GM23338 (cell line): Measurements from ENCODE around the gene TSC22D2.

Experiments
- CREB1 ChIP-seq: fragments of 250-450 bp; sonication (Bioruptor Pico); IDR thresholded peaks from 2 replicates; pipeline ENCODE4 v1.5.0; 2020; ENCODE audit warnings: low read depth, mild to moderate bottlenecking, moderate library complexity
- EZH2 ChIP-seq: fragments of 200-600 bp; sonication (generic); IDR thresholded peaks from one replicate; pipeline ENCODE4 v1.8.0; 2017; ENCODE audit warnings: antibody characterized with exemption, mild to moderate bottlenecking, low read depth; ENCODE audit not compliant: unreplicated experiment
- EZH2phosphoT487 ChIP-seq: fragments of 200-600 bp; sonication (generic); IDR thresholded peaks from one replicate; pipeline ENCODE4 v1.8.1; 2018; ENCODE audit warnings: antibody characterized with exemption; ENCODE audit not compliant: unreplicated experiment
- JUNB ChIP-seq: IDR thresholded peaks from one replicate; pipeline ENCODE4 v1.6.1; 2016; ENCODE audit warnings: antibody characterized with exemption; ENCODE audit not compliant: unreplicated experiment
- NANOG ChIP-seq: IDR thresholded peaks from 2 replicates; pipeline ENCODE4 v1.6.1; 2016; ENCODE audit warnings: antibody characterized with exemption, borderline replicate concordance
- POLR2AphosphoS5 ChIP-seq: IDR thresholded peaks from 2 replicates; pipeline ENCODE4 v1.6.1; 2016; ENCODE audit warnings: antibody characterized with exemption, low read depth
- STAT1 ChIP-seq: IDR thresholded peaks from one replicate; pipeline ENCODE4 v1.6.1; 2016; ENCODE audit warnings: antibody characterized with exemption; ENCODE audit not compliant: unreplicated experiment
- TF ChIP-seq, protein P1 (sequence below), 2 experiments: fragments of 200-600 bp in 1 of 2; sonication (generic) in 1 of 2; conservative IDR thresholded peaks; 2 replicates each; pipeline versions ENCODE4 v1.5.1 to v1.6.1; 2016 to 2017; ENCODE audit warnings: antibody characterized with exemption in 2 of 2, low read depth in 2 of 2, mild to moderate bottlenecking in 2 of 2, moderate library complexity in 1 of 2
- TF ChIP-seq, protein P2 (sequence below): IDR thresholded peaks from one replicate; pipeline ENCODE4 v1.6.1; 2018; ENCODE audit warnings: antibody characterized with exemption; ENCODE audit not compliant: unreplicated experiment
- TF ChIP-seq, protein P3 (sequence below): IDR thresholded peaks from 2 replicates; pipeline ENCODE4 v1.6.1; 2016; ENCODE audit warnings: antibody characterized with exemption

DNA sequence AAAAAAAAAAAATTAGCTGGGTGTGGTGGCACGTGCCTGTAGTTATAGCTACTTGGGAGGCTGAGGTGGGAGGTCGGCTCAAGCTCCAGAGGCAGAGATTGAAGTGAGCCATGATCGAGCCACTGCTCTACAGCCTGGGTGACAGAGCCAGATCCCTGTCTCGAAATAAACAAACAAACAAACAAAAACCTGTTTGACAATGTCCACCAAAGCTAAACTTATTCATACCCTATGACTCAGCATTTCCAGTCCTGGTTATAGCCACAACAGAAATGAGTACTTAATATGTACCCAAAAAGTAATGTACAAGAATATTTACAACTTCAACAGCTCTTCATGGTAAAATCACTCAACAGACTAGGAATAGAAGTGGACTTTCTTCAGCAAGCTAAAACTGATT, 107.1 kb downstream of the TSC22D2 start:
- TF ChIP-seq, protein P1, sequence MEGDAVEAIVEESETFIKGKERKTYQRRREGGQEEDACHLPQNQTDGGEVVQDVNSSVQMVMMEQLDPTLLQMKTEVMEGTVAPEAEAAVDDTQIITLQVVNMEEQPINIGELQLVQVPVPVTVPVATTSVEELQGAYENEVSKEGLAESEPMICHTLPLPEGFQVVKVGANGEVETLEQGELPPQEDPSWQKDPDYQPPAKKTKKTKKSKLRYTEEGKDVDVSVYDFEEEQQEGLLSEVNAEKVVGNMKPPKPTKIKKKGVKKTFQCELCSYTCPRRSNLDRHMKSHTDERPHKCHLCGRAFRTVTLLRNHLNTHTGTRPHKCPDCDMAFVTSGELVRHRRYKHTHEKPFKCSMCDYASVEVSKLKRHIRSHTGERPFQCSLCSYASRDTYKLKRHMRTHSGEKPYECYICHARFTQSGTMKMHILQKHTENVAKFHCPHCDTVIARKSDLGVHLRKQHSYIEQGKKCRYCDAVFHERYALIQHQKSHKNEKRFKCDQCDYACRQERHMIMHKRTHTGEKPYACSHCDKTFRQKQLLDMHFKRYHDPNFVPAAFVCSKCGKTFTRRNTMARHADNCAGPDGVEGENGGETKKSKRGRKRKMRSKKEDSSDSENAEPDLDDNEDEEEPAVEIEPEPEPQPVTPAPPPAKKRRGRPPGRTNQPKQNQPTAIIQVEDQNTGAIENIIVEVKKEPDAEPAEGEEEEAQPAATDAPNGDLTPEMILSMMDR (conservative IDR thresholded peaks at IDR 0.05; ENCODE audit: low read depth in 2 of 2), result no peak
- no peak for TF ChIP-seq EZH2
- TF ChIP-seq STAT1, result no peak
- TF ChIP-seq POLR2AphosphoS5, result no peak
- TF ChIP-seq, protein P2, sequence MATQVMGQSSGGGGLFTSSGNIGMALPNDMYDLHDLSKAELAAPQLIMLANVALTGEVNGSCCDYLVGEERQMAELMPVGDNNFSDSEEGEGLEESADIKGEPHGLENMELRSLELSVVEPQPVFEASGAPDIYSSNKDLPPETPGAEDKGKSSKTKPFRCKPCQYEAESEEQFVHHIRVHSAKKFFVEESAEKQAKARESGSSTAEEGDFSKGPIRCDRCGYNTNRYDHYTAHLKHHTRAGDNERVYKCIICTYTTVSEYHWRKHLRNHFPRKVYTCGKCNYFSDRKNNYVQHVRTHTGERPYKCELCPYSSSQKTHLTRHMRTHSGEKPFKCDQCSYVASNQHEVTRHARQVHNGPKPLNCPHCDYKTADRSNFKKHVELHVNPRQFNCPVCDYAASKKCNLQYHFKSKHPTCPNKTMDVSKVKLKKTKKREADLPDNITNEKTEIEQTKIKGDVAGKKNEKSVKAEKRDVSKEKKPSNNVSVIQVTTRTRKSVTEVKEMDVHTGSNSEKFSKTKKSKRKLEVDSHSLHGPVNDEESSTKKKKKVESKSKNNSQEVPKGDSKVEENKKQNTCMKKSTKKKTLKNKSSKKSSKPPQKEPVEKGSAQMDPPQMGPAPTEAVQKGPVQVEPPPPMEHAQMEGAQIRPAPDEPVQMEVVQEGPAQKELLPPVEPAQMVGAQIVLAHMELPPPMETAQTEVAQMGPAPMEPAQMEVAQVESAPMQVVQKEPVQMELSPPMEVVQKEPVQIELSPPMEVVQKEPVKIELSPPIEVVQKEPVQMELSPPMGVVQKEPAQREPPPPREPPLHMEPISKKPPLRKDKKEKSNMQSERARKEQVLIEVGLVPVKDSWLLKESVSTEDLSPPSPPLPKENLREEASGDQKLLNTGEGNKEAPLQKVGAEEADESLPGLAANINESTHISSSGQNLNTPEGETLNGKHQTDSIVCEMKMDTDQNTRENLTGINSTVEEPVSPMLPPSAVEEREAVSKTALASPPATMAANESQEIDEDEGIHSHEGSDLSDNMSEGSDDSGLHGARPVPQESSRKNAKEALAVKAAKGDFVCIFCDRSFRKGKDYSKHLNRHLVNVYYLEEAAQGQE, result no peak
- no peak for TF ChIP-seq JUNB
- TF ChIP-seq, protein P3, sequence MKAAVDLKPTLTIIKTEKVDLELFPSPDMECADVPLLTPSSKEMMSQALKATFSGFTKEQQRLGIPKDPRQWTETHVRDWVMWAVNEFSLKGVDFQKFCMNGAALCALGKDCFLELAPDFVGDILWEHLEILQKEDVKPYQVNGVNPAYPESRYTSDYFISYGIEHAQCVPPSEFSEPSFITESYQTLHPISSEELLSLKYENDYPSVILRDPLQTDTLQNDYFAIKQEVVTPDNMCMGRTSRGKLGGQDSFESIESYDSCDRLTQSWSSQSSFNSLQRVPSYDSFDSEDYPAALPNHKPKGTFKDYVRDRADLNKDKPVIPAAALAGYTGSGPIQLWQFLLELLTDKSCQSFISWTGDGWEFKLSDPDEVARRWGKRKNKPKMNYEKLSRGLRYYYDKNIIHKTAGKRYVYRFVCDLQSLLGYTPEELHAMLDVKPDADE, result no peak
- no peak for TF ChIP-seq NANOG
- no peak for TF ChIP-seq CREB1 (CRISPR knock-in tag)
- no peak for TF ChIP-seq EZH2phosphoT487
